Adipocyte (in vitro differentiated cells): ENCODE measurements around the gene IFNL1.
A peak's percentile ranks its signal among the peaks of the same experiment; 100 is the strongest.
"Not testable (repeated sequence)": the region's sequence is repeated elsewhere in the genome, so short reads cannot be mapped to it uniquely, and the experiment has no call there.

Experiments used
- DNase-seq: peaks from one replicate; pipeline ENCODE4 v3.0.0-alpha.2; 2015; ENCODE audit warnings: low read depth
- H3K27me3 ChIP-seq: replicated peaks from 2 replicates; pipeline ENCODE4 v1.7.0; 2013; ENCODE audit warnings: mild to moderate bottlenecking, low read length, moderate library complexity; ENCODE audit not compliant: control insufficient read depth, insufficient read depth
- H3K36me3 ChIP-seq: 2 replicates; pipeline ENCODE4 v1.7.0; 2013; ENCODE audit warnings: low read length, mild to moderate bottlenecking, moderate library complexity; ENCODE audit not compliant: control insufficient read depth, insufficient read depth, severe bottlenecking
- H3K4me1 ChIP-seq: 2 replicates; pipeline ENCODE4 v1.7.0; 2013; ENCODE audit warnings: mild to moderate bottlenecking, low read length, moderate library complexity; ENCODE audit not compliant: control insufficient read depth, insufficient read depth
- H3K4me3 ChIP-seq: 2 replicates; pipeline ENCODE4 v1.7.0; 2013; ENCODE audit warnings: mild to moderate bottlenecking, low read length, moderate library complexity
- H3K9ac ChIP-seq: 2 replicates; pipeline ENCODE4 v1.7.0; 2013; ENCODE audit warnings: mild to moderate bottlenecking, low read length, moderate library complexity
- H3K9me3 ChIP-seq: 2 replicates; pipeline ENCODE4 v1.7.0; 2013; ENCODE audit warnings: mild to moderate bottlenecking, low read length, moderate library complexity; ENCODE audit not compliant: control insufficient read depth

IFNL1 gene

DNA sequence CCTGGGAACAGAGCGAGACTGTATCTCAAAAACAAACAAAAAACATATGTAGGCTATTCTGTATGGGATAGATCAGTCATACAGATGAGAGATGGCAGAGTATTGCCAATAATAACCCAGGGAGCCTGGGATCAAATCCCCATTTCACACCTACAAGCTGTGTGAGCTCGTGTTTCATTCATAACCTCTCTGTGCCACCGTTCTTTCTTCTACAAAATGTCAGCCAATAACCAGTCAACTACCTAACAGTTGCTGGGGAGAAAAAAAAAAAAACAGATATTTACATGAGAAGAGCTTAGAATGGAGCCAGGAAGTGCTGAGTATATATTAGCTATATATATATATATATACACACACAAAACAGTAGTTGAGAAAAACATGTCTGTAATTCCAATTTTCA lies 34.5 kb upstream of the IFNL1 start:
- DNase-seq: no peak
- H3K36me3 ChIP-seq: no peaks in the 10 kb centered on the region
- peaks cover 71% of the 10 kb centered on the region for H3K27me3 ChIP-seq
- H3K4me3 ChIP-seq: no peak overlapping the region
- no peak overlapping the region for H3K9ac ChIP-seq
- no peaks in the 10 kb centered on the region for H3K4me1 ChIP-seq
- peaks cover 2% of the 10 kb centered on the region for H3K9me3 ChIP-seq

DNA sequence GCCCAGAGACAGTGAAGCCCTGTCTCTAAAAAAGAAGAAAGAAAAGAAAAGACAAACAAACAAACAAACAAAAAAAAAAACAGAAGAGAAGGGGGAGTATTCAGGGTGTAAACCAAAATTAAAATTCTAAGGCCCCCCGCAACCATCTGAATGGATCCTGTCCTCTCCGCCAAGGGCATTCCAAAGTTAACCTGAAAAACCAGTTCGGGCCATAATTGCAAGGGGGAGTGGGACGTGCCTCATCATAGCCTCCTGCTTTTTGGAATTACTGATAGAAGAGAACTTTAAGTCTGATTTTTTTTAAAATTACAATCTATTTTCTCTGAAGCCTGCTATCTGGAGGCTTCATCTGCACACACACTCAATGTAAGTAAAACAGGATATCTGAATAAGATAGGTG lies 33.7 kb upstream of the IFNL1 start:
- Histone ChIP-seq H3K4me1 (no peaks in the 10 kb centered on the region), H3K4me3 (no peak overlapping the region), H3K9ac (no peak overlapping the region), H3K27me3 (peaks cover 68% of the 10 kb centered on the region), H3K9me3 (no peaks in the 10 kb centered on the region), H3K36me3 (no peaks in the 10 kb centered on the region)
- no peak for DNase-seq

DNA sequence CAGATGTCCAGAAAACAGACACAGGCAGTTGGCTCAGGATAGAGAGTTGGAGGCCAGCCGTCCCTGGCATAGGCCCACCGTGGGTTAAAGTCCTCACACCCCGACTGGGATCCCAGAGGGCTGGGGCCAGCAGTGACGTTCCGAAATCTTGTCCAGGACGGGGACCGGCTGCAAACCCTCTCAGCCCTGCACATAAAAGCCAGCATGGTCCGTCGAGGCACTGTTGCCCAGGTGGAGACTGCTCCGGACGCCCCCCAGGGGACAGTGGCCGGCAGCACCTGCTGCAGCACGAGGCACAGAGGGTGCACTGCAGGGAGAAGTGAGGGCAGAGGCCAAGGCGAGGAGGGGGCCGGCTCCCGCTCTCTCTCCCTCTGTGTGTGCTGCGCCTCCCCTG lies 32.3 kb upstream of the IFNL1 start:
- Histone ChIP-seq H3K36me3 (no peaks in the 10 kb centered on the region), H3K4me1 (no peaks in the 10 kb centered on the region), H3K9ac (no peak overlapping the region), H3K27me3 (peaks cover 59% of the 10 kb centered on the region), H3K9me3 (no peaks in the 10 kb centered on the region), H3K4me3 (no peak overlapping the region)
- no peak for DNase-seq

DNA sequence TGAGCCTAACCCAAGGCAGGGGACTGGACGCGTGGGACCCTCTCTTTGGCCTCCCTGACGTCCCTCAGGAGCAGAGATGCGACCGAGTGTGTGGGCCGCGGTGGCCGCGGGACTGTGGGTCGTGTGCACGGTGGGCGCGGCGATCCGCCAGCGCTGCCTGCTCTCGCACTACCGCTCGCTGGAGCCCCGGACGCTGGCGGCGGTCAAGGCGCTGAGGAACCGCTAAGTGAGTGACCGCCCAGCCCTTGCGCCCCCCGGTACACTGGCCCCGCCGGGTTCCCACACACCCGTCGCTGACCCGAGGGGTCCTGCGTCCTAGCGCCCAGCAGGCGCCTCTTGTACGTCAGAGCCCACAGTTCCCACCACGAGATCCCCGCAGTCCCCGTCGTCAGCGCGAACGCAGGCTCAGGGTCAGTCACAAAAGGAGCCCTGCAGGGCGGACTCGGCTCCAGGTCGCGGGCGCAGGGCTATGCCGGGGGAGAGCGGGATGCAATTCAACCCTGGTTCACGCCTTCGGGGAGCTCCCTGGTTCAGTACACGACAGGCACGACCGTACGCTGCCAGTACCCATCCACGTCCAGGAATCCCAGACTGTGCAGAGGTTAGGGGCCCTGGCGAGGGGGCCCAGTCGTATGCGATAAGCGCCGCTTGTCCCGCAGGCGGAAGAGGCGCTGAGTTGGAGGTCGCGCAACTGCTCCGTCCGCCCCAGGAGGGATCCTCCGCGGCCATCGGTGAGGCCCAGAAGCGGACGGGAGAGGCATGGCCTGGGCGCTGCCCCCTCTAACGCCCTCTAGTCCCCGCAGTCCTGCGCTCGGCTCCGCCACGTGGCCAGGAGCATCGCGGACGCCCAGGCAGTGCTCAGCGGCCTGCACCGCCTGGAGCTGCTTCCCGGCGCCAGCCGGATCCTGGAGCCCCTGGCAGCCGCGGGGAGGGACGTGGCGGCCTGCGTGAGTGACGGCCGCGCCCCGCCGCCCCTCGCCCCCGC lies 31.6 kb upstream of the IFNL1 start:
- H3K9ac ChIP-seq: no peak overlapping the region
- H3K4me1 ChIP-seq: no peaks in the 10 kb centered on the region
- DNase-seq: peak; percentile 12
- H3K27me3 ChIP-seq: peaks cover 54% of the 10 kb centered on the region
- no peaks in the 10 kb centered on the region for H3K9me3 ChIP-seq
- H3K36me3 ChIP-seq: no peaks in the 10 kb centered on the region
- no peak overlapping the region for H3K4me3 ChIP-seq

DNA sequence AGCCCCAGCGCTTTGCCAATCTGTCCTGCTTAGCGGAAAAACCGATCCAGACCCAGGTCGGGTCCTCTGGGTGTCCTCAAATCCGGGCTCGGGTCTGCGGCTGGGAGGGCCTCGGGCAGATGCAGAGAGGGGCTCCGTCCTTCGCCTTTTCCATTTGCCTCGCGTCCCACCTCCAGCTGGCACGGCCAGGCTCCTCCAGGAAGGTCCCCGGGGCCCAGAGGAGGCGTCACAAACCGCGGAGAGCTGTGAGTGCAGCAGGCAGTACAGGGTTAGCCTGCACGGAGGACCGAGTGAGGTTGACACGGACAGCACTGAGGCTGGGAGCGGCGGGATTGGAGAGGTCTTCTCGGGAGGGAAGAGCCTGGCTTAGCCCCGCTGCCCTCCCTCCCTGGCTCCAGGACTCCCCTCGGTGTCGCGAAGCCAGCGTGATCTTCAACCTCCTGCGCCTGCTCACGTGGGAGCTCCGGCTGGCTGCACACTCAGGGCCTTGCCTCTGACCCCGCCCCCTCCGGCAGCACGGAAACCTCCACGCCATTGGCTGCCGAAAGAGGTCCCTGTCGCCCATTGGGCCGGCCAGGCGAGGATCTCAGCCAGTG lies 30.8 kb upstream of the IFNL1 start:
- H3K4me1 ChIP-seq: no peaks in the 10 kb centered on the region
- H3K4me3 ChIP-seq: no peak overlapping the region
- no peak for DNase-seq
- no peaks in the 10 kb centered on the region for H3K36me3 ChIP-seq
- no peak overlapping the region for H3K9ac ChIP-seq
- peaks cover 47% of the 10 kb centered on the region for H3K27me3 ChIP-seq
- H3K9me3 ChIP-seq: no peaks in the 10 kb centered on the region

DNA sequence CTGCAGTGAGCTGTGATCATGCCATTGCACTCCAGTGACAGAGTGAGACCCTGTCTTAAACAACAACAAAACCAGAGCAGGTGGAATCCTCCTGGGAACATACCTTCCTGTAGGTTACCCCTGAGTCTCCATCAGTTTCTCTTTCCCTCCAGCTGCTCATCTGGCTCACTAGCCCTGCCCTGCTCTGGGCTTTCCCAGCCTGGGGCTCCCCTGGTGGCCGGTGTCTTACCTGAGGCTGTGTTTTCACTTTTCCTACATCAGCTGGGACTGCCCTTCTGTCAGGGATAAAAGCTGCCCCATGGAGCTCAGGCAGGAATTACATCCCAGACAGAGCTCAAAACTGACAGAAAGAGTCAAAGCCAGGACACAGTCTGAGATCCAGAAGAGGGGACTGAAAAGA lies 28.1 kb upstream of the IFNL1 start, which contains the start of gene IFNL2:
Gene IFNL2, plus strand, starts transcription at position 312 of the 400 bp plus-strand sequence. CDS start 173 bp downstream, outside the sequence.
- peaks cover 34% of the 10 kb centered on the region for H3K27me3 ChIP-seq
- not testable (repeated sequence) for H3K9ac ChIP-seq, H3K36me3 ChIP-seq, H3K9me3 ChIP-seq, H3K4me1 ChIP-seq, DNase-seq, H3K4me3 ChIP-seq

DNA sequence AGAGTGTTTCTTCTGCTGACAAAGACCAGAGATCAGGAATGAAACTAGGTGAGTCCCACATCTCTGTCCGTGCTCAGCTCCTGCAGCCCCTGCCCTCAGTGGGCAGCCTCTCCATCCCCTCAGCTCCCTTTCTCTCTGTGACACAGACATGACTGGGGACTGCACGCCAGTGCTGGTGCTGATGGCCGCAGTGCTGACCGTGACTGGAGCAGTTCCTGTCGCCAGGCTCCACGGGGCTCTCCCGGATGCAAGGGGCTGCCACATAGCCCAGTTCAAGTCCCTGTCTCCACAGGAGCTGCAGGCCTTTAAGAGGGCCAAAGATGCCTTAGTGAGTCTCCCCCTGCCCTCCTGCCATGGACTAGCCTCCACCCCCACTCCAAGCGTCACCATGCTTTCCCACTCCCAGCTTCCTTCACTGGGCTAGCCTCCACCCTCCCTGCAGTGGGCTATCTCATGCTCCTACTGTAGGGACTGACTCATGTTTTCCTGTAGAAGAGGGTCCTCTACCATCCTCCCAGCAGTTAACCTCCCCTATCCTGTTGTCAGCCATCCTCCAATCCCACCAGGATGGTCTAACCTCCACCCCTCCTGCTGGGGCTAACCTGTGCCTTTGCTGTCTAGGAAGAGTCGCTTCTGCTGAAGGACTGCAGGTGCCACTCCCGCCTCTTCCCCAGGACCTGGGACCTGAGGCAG lies 27.5 kb upstream of the IFNL1 start:
- H3K27me3 ChIP-seq: peaks cover 28% of the 10 kb centered on the region
- H3K9ac ChIP-seq, DNase-seq: not testable (repeated sequence)

DNA sequence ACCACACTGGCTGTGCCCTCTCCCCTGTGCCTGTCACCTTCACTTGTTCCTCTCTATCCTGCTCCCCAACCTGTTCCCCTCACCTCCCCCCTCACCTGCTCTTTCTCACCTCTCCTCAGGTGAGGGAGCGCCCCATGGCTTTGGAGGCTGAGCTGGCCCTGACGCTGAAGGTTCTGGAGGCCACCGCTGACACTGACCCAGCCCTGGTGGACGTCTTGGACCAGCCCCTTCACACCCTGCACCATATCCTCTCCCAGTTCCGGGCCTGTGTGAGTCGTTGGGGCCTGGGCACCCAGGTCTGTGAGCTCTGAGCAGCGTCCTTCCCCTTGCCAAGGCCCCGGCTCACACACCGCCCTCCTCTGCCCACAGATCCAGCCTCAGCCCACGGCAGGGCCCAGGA lies 26.8 kb upstream of the IFNL1 start:
- H3K36me3 ChIP-seq, H3K4me3 ChIP-seq, H3K9me3 ChIP-seq, H3K9ac ChIP-seq, DNase-seq, H3K4me1 ChIP-seq: not testable (repeated sequence)
- peaks cover 21% of the 10 kb centered on the region for H3K27me3 ChIP-seq

More for the DNA sequence above, 27.5 kb upstream of the IFNL1 start:
- not testable (repeated sequence) for H3K9me3 ChIP-seq, H3K36me3 ChIP-seq, H3K4me1 ChIP-seq, H3K4me3 ChIP-seq

DNA sequence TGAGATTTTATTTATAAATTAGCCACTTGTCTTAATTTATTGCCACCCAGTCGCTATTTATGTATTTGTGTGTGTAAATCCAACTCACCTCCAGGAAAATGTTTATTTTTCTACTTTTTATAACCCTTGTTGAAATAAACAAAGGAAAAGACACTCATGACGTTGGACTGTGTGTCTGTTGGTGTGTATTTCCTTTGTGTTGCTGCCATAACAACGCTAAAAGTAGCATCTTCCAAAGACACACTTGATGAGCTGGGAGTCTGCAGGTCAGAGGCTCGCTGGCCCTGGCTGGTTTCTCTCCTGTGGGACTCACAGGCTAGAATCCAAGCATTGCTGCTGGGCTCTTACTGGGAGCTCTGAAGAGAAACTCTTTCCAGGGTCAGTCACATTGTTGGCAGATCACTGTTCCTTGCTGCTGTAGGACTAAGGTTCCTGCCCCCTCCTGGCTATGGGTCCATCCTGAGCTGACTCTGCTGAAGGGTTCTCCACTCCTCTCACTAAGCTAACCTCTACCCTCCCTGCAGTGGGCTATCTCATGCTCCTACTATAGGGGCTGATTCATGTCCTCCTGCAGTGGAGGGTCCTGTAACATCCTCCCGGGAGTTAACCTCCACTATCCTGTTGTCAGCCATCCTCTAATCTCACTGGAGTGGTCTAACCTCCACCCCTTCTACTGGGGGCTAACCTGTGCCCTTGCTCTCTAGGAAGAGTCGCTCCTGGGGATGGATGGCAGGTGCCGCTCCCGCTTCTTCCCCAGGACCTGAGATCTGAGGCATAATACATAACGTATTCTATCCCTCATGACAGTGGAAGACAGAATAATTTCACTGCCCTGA lies 26.0 kb upstream of the IFNL1 start:
- Histone ChIP-seq H3K4me1 (no peaks in the 10 kb centered on the region), H3K4me3 (no peak overlapping the region), H3K9ac (no peak overlapping the region), H3K36me3 (no peaks in the 10 kb centered on the region), H3K27me3 (peaks cover 20% of the 10 kb centered on the region), H3K9me3 (no peaks in the 10 kb centered on the region)
- DNase-seq: no peak

DNA sequence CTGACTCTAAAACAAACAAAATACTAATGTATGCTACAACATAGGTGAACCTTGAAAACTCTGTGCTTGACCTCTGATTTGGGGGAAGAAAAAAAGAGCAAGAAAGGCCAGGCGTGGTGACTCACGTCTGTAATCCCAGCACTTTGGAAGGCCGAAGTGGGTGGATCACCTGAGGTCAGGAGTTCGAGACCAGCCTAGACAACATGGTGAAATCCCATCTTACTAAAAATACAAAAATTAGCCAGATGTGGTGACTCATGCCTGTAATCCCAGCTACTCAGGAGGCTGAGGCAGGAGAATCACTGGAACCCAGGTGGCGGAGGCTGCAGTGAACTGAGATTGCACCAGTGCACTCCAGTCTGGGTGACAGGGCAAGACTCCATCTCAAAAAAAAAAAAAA lies 22.3 kb upstream of the IFNL1 start:
- H3K9me3 ChIP-seq, H3K4me3 ChIP-seq, H3K36me3 ChIP-seq, H3K4me1 ChIP-seq, H3K9ac ChIP-seq, DNase-seq: not testable (repeated sequence)
- peaks cover 41% of the 10 kb centered on the region for H3K27me3 ChIP-seq
